ENCODE data around the gene ZNF618.
A peak's percentile ranks its signal among the peaks of the same experiment; 100 is the strongest.

Gene ZNF618

DNA sequence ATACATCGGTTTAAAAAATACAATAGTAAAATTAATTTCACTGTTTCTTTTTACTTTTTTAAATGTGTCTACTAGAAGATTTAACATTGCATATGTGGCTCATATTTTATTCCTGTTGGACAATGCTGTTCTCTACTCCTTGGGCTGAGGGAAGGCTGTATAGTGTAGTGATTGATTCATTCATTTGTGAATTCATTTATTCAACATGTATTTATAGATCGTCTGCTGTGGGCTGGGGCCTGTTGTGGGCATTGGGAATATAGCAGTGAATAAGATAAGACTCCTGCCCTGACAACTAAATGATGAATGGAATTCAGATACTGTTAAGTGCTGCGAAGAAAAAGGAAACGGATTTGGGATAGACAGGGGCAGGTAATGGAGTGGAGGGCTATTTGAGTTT is 55.7 kb downstream of the ZNF618 start:
- DNase-seq = no peak
- no peaks in the 10 kb centered on the region for H3K36me3 ChIP-seq (replicated peaks)
- H3K4me3 ChIP-seq (ENCODE audit: low read depth, low read length) = no peak overlapping the region
- no peaks in the 10 kb centered on the region for H3K27me3 ChIP-seq (replicated peaks)
- in situ Hi-C loops (cut with HindIII; ENCODE audit: low pct_ligation_motif_present, low sequenced_read_pairs) = no loop called here
- TF ChIP-seq, protein P1, sequence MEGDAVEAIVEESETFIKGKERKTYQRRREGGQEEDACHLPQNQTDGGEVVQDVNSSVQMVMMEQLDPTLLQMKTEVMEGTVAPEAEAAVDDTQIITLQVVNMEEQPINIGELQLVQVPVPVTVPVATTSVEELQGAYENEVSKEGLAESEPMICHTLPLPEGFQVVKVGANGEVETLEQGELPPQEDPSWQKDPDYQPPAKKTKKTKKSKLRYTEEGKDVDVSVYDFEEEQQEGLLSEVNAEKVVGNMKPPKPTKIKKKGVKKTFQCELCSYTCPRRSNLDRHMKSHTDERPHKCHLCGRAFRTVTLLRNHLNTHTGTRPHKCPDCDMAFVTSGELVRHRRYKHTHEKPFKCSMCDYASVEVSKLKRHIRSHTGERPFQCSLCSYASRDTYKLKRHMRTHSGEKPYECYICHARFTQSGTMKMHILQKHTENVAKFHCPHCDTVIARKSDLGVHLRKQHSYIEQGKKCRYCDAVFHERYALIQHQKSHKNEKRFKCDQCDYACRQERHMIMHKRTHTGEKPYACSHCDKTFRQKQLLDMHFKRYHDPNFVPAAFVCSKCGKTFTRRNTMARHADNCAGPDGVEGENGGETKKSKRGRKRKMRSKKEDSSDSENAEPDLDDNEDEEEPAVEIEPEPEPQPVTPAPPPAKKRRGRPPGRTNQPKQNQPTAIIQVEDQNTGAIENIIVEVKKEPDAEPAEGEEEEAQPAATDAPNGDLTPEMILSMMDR (IDR thresholded peaks at IDR 0.05; ENCODE audit: low read depth, low read length, missing control alignments) = no peak
- H3K27ac ChIP-seq = no peak overlapping the region

DNA sequence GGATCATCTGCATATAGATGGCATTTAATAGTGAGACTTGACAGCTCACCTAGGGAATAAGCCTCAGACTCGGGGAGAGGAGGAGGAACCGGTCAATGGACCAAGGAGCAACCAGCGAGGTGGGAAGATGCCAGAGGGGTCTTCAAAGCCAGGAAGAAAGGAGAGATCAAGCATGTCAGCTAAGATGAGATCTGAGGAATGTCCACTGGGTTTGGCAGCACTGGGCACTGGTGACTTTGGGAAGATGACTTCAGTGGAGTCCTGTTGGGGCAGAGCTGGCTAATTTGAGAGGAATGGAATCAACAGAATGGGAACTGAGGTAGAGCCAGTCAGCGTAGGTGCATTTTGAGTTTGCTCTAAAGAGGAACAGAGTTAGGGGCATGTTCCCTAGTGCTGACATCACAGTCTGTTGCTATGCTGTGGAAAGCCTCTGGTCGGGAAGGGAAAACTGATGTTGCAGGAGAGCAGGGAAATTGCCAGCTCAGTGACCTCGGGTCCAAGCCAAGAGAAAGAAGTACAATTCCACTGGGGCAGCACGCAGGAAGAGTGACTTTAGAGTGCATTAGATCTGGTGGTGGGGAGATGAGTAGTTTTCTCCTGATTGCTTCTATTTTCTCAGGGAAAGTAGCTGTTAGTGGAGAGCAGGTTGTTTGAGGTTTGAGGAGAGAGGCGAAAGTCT is 56.9 kb downstream of the ZNF618 start:
- Histone ChIP-seq H3K27ac (no peak overlapping the region), H3K27me3 (replicated peaks) (no peaks in the 10 kb centered on the region), H3K36me3 (replicated peaks) (no peaks in the 10 kb centered on the region), H3K4me3 (ENCODE audit: low read depth, low read length) (no peak overlapping the region)
- in situ Hi-C loops (cut with HindIII; ENCODE audit: low pct_ligation_motif_present, low sequenced_read_pairs) = no loop called here
- TF ChIP-seq, protein P1 (IDR thresholded peaks at IDR 0.05; ENCODE audit: low read depth, low read length, missing control alignments) = no peak
- DNase-seq = peak; percentile 25

DNA sequence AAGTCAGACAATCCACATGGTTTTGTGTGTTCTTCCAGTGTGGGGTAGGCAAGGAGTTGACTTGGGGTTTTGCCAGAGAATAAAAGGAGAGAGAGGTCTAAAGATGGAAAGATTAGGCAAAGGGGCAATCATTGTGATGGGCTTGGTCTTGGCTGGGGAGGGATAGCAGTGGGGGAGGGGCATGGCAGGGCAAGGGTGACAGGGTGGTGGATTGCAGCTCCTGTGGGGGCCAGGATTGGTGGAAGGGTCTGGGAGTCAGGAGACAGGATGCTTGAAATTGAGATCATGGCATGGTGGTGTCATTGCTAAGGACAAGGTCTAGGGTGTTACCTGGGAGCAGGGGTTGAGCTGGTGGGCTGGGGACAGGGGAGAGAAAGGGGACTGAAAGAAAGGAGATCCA is 57.6 kb downstream of the ZNF618 start:
- TF ChIP-seq, protein P1 (IDR thresholded peaks at IDR 0.05; ENCODE audit: low read depth, low read length, missing control alignments) = no peak
- in situ Hi-C loops (cut with HindIII; ENCODE audit: low pct_ligation_motif_present, low sequenced_read_pairs) = no loop called here
- H3K4me3 ChIP-seq (ENCODE audit: low read depth, low read length) = no peak overlapping the region

DNA sequence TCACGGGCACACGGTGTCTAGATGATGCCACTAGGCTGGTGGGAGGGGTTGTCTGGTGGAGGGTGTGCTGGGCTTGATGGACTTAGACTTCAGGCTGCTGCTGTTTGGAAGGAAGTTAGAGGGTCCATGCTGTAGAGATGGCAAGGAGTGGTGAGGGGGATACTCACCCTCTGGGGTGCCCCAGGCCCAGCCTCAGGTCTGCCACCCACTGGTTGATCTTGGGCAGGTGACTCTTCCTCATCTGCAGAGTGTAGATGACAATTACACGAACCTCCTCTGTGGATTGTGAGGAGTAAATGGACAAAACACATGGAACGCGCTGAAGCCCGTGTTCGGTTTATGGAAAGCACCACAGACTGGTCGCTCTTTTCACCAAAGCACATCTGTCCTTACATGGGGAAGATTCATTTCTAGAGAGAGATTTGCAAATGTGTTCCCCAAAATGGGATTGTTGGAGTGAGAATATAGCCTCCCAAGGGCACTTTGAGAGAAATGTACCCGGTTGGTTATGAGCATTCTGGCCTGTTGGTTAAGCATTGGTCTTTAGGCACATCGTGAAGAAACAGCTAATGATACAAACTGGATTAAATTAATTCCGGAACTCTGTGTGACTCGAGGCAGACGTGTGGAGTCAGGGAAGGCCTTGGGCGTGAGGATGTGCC is 58.2 kb downstream of the ZNF618 start:
- Histone ChIP-seq H3K4me3 (ENCODE audit: low read depth, low read length) (no peak overlapping the region), H3K27me3 (replicated peaks) (no peaks in the 10 kb centered on the region), H3K27ac (no peak overlapping the region), H3K36me3 (replicated peaks) (no peaks in the 10 kb centered on the region)
- TF ChIP-seq, protein P1 (IDR thresholded peaks at IDR 0.05; ENCODE audit: low read depth, low read length, missing control alignments) = no peak
- in situ Hi-C loops (cut with HindIII; ENCODE audit: low pct_ligation_motif_present, low sequenced_read_pairs) = no loop called here
- no peak for DNase-seq

More for the DNA sequence above, 57.6 kb downstream of the ZNF618 start:
- Histone ChIP-seq H3K27me3 (replicated peaks) (no peaks in the 10 kb centered on the region), H3K36me3 (replicated peaks) (no peaks in the 10 kb centered on the region), H3K27ac (no peak overlapping the region)
- DNase-seq = no peak

DNA sequence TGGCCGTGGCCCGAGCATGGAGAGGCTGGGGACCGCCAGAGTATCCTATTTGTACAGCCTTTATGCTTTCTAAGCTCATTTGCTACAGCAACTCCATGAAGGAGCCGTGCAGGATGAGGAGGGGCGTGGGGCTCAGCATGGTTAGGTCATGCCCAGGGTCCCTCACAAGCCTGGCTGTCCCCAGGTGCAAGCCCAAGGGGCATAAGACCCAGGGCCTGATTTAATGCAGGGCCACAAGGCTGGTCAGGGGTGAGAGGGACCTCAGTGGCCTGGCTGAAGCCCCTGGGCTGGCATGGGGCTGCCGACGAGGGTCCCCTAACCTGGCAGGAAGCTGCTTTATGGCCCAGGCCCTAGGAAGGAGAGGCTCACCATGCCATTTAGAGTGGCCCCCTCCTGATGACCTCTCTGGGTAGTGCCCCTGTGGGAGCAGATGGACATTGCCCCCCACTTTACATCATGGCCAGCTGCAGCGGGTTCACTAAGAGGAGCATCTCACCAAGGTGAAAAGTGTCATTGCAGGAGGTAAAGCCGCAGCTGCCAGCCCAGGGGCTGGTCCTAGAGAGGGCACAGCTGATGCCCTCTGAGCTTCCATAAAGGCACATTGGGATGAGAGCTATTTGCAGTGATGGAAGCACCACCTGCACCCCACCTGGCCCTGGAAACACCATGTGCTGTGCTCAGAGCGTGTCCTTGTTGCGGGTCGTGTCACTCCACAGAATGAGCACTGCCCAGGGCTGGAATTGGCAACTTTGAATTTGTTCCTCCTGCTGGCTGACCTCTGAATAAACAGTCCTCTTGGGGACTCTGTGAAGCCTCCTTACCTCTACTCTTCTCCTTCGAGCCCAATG is 58.9 kb downstream of the ZNF618 start:
- no peak for DNase-seq
- Histone ChIP-seq H3K27me3 (replicated peaks) (no peaks in the 10 kb centered on the region), H3K4me3 (ENCODE audit: low read depth, low read length) (no peak overlapping the region), H3K27ac (no peak overlapping the region), H3K36me3 (replicated peaks) (no peaks in the 10 kb centered on the region)
- TF ChIP-seq, protein P1 (IDR thresholded peaks at IDR 0.05; ENCODE audit: low read depth, low read length, missing control alignments) = no peak
- in situ Hi-C loops (cut with HindIII; ENCODE audit: low pct_ligation_motif_present, low sequenced_read_pairs) = no loop called here
